ENCODE data around the gene ZNF142.
A peak's percentile ranks its signal among the peaks of the same experiment; 100 is the strongest.
"Not testable (repeated sequence)": the region's sequence is repeated elsewhere in the genome, so short reads cannot be mapped to it uniquely, and the experiment has no call there.

The ZNF142 gene

GRCh38 chr2:218691234-218691633 lies 31.8 kb upstream of the ZNF142 start:
- no peak for TF ChIP-seq CTCF (IDR thresholded peaks at IDR 0.05; ENCODE audit: control insufficient read depth, insufficient read depth, low read depth, low read length, missing control alignments)
- DNase-seq (ENCODE audit: low read depth), result no peak
- H3K4me3 ChIP-seq (ENCODE audit: control insufficient read depth, low read depth, low read length), result no peak overlapping the region

- not testable (repeated sequence) for H3K4me3 ChIP-seq (ENCODE audit: control insufficient read depth, low read depth, low read length)
- DNase-seq (ENCODE audit: low read depth), result peak; percentile 63
- TF ChIP-seq CTCF (IDR thresholded peaks at IDR 0.05; ENCODE audit: control insufficient read depth, insufficient read depth, low read depth, low read length, missing control alignments), result peak; percentile 89
Measured at GRCh38 chr2:218687400-218688060, 28.1 kb upstream of the ZNF142 start.

- DNase-seq (ENCODE audit: low read depth), result no peak
- no peak overlapping the region for H3K4me3 ChIP-seq (ENCODE audit: control insufficient read depth, low read depth, low read length)
- no peak for TF ChIP-seq CTCF (IDR thresholded peaks at IDR 0.05; ENCODE audit: control insufficient read depth, insufficient read depth, low read depth, low read length, missing control alignments)
Measured at GRCh38 chr2:218680061-218680460, 20.6 kb upstream of the ZNF142 start.

- TF ChIP-seq CTCF (IDR thresholded peaks at IDR 0.05; ENCODE audit: control insufficient read depth, insufficient read depth, low read depth, low read length, missing control alignments), result no peak
- DNase-seq (ENCODE audit: low read depth), result no peak
- no peak overlapping the region for H3K4me3 ChIP-seq (ENCODE audit: control insufficient read depth, low read depth, low read length)
Measured at GRCh38 chr2:218679119-218679518, 19.7 kb upstream of the ZNF142 start.

- peak; percentile 46 for DNase-seq (ENCODE audit: low read depth)
- peak within 1 kb of the TSS; percentile 72 for H3K4me3 ChIP-seq (ENCODE audit: control insufficient read depth, low read depth, low read length)
- no peak for TF ChIP-seq CTCF (IDR thresholded peaks at IDR 0.05; ENCODE audit: control insufficient read depth, insufficient read depth, low read depth, low read length, missing control alignments)
Measured at GRCh38 chr2:218671654-218672566, 12.5 kb upstream of the ZNF142 start, which contains the start of the genes RNF25 and STK36. RNF25 (minus strand) TSS chr2:218672002; CDS start chr2:218671970, 32 bp downstream. STK36 (plus strand) TSS chr2:218672086; CDS start chr2:218672830, 744 bp downstream.

- H3K4me3 ChIP-seq (ENCODE audit: control insufficient read depth, low read depth, low read length), result peak overlapping the region; percentile 72
- DNase-seq (ENCODE audit: low read depth), result no peak
- TF ChIP-seq CTCF (IDR thresholded peaks at IDR 0.05; ENCODE audit: control insufficient read depth, insufficient read depth, low read depth, low read length, missing control alignments), result no peak
Measured at GRCh38 chr2:218671097-218671653, 11.8 kb upstream of the ZNF142 start.
